ENCODE measurements around the gene KIAA0513. TPM values are rescaled to one million over a fixed set of nuclear protein-coding genes. Genes with fewer than 3 reads are reported as not detected.

KIAA0513 gene
- total and polyA plus RNA-seq, 2 donors (not counting 1 experiment from before 2014, with no cell fraction given) = 1.1 to 2.1 TPM

DNA sequence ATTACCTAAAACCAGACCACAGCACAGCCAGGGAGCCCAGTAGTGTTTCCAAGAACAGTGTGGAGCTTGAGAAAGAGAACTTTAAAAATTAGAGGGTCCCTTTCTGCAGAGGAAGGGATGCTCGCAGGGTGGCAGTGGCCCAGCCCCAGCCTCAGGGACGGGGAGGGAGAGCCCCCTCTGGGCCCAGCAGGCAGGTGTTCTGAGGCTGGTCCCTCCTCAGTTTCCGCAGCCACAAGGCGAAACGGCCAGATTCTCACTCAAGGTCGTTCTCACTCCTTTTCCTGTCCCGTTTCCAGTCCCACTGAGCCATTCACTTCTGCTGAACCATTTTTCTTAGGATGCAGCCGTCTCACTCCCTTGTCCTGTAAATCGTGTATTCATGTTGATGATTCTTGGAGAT lies 64.7 kb downstream of the KIAA0513 start:
- POLR2A ChIA-PET = no interaction called here
- Mint-ChIP-seq H3K27me3 (peaks cover 11% of the 10 kb centered on the region), H3K4me1 (no peaks in the 10 kb centered on the region), H3K4me3 (no peak overlapping the region), H3K27ac (no peak overlapping the region), H3K9me3 (ENCODE audit: insufficient read depth) (no peaks in the 10 kb centered on the region)
- H2AFZ ChIP-seq (ENCODE audit: insufficient read depth, low read depth, low read length, poor library complexity, severe bottlenecking) = no peak overlapping the region
- H3K9ac ChIP-seq (ENCODE audit: low read length) = no peak overlapping the region
- H3K79me2 ChIP-seq (ENCODE audit: control insufficient read depth, insufficient read depth, low read length) = no peaks in the 10 kb centered on the region
- CTCF ChIA-PET = interaction anchor here (1.0 kb wide), 1 partner anchor 168 kb away, joined by 3 read pairs; no protein-coding TSS in a partner anchor
- no peak overlapping the region for H3K4me3 ChIP-seq (ENCODE audit: control extremely low read depth in 1 of 5, extremely low read depth in 1 of 5, insufficient read depth in 1 of 5, low read depth in 2 of 5, low read length in 4 of 5)
- no peaks in the 10 kb centered on the region for H3K36me3 ChIP-seq (replicated peaks in 1 of 2; ENCODE audit: control extremely low read depth in 1 of 2, control insufficient read depth in 1 of 2, extremely low read depth in 1 of 2, insufficient read depth in 2 of 2, low read length in 1 of 2)
- TF ChIP-seq EZH2 (IDR thresholded peaks at IDR 0.05; ENCODE audit: borderline replicate concordance, insufficient read depth, low read depth, low read length, poor library complexity, severe bottlenecking) (no peak), CTCF (IDR thresholded peaks at IDR 0.05) (no peak)
- DNase-seq = no peak
- H3K4me2 ChIP-seq (replicated peaks; ENCODE audit: low read depth, low read length, poor library complexity, severe bottlenecking) = no peak overlapping the region
- 67% methylated on average over 9 of the region's 9 CpGs for WGBS (ENCODE audit: insufficient coverage)
- H3K4me1 ChIP-seq (ENCODE audit: control insufficient read depth in 2 of 2, insufficient read depth in 2 of 2, low read length in 2 of 2) = no peaks in the 10 kb centered on the region
- H3K27ac ChIP-seq (ENCODE audit: low read length in 2 of 2) = no peak overlapping the region
- H4K20me1 ChIP-seq (ENCODE audit: control insufficient read depth, insufficient read depth, low read length, poor library complexity, severe bottlenecking) = no peaks in the 10 kb centered on the region
- ATAC-seq (ENCODE audit: low read depth) = no peak
- intact Hi-C loops (cut with micrococcal nuclease) = no loop called here
- H3K27me3 ChIP-seq (replicated peaks in 1 of 4; ENCODE audit: control extremely low read depth in 1 of 4, control insufficient read depth in 3 of 4, insufficient read depth in 4 of 4, low read length in 3 of 4) = no peaks in the 10 kb centered on the region
- H3K9me3 ChIP-seq (ENCODE audit: control extremely low read depth in 1 of 3, control insufficient read depth in 2 of 3, insufficient read depth in 1 of 3, low read length in 2 of 3) = no peaks in the 10 kb centered on the region

DNA sequence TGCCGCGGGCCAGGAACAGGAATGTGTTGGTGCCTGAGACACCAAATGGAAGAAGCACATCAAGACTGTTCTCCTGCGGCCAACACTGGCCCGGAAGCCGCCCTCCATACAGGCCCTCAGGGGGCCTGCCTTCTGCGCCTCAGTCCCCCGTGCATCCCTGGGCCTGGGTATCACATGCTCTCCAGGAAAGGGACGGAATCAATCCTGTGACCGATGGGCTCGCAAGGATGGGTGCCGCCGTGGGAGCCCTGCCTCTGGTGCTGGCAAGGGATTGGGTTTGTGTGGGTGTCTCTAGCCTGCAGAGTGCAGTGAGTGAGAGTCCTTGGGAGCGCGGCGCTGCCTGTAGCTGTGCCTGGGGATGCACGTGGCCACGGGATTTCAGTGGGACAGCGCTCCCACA lies 65.3 kb downstream of the KIAA0513 start:
- ChIA-PET POLR2A (no interaction called here), CTCF (no interaction called here)
- no peaks in the 10 kb centered on the region for H3K36me3 ChIP-seq (replicated peaks in 1 of 2; ENCODE audit: control extremely low read depth in 1 of 2, control insufficient read depth in 1 of 2, extremely low read depth in 1 of 2, insufficient read depth in 2 of 2, low read length in 1 of 2)
- Mint-ChIP-seq H3K27ac (no peak overlapping the region), H3K4me1 (no peaks in the 10 kb centered on the region), H3K4me3 (no peak overlapping the region), H3K27me3 (peaks cover 11% of the 10 kb centered on the region), H3K9me3 (ENCODE audit: insufficient read depth) (no peaks in the 10 kb centered on the region)
- TF ChIP-seq EZH2 (IDR thresholded peaks at IDR 0.05; ENCODE audit: borderline replicate concordance, insufficient read depth, low read depth, low read length, poor library complexity, severe bottlenecking) (no peak), CTCF (IDR thresholded peaks at IDR 0.05) (no peak)
- H3K27ac ChIP-seq (ENCODE audit: low read length in 2 of 2) = no peak overlapping the region
- no peak for ATAC-seq (ENCODE audit: low read depth)
- no peak overlapping the region for H2AFZ ChIP-seq (ENCODE audit: insufficient read depth, low read depth, low read length, poor library complexity, severe bottlenecking)
- intact Hi-C loops (cut with micrococcal nuclease) = no loop called here
- no peak overlapping the region for H3K4me3 ChIP-seq (ENCODE audit: control extremely low read depth in 1 of 5, extremely low read depth in 1 of 5, insufficient read depth in 1 of 5, low read depth in 2 of 5, low read length in 4 of 5)
- DNase-seq = no peak
- WGBS (ENCODE audit: insufficient coverage) = 97% methylated on average over 15 of the region's 18 CpGs
- no peaks in the 10 kb centered on the region for H4K20me1 ChIP-seq (ENCODE audit: control insufficient read depth, insufficient read depth, low read length, poor library complexity, severe bottlenecking)
- H3K9ac ChIP-seq (ENCODE audit: low read length) = no peak overlapping the region
- H3K4me1 ChIP-seq (ENCODE audit: control insufficient read depth in 2 of 2, insufficient read depth in 2 of 2, low read length in 2 of 2) = no peaks in the 10 kb centered on the region
- no peaks in the 10 kb centered on the region for H3K9me3 ChIP-seq (ENCODE audit: control extremely low read depth in 1 of 3, control insufficient read depth in 2 of 3, insufficient read depth in 1 of 3, low read length in 2 of 3)
- H3K79me2 ChIP-seq (ENCODE audit: control insufficient read depth, insufficient read depth, low read length) = no peaks in the 10 kb centered on the region
- H3K4me2 ChIP-seq (replicated peaks; ENCODE audit: low read depth, low read length, poor library complexity, severe bottlenecking) = no peak overlapping the region
- no peaks in the 10 kb centered on the region for H3K27me3 ChIP-seq (replicated peaks in 1 of 4; ENCODE audit: control extremely low read depth in 1 of 4, control insufficient read depth in 3 of 4, insufficient read depth in 4 of 4, low read length in 3 of 4)
